ENCODE measurements around the gene TRMT13.

DNA sequence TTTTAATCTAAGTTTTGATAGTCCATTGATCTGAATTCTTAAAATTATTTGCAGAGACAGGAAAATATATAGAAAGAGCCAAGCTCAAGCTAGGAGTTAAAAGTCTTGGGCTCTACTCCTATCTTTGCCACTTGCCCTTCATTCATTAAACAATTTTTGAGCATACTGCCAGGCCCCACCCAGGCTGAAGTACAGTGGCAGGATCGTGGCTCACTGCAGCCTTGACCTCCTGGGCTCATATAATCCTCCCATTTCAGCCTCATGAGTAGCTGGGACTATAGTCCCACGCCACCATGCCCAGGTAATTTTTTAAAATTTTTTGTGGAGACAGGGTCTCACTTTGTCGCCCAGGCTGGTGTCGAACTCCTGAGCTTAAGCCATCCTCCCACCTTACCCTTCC, 8.2 kb downstream of the TRMT13 start:
- TF ChIP-seq, protein P1, sequence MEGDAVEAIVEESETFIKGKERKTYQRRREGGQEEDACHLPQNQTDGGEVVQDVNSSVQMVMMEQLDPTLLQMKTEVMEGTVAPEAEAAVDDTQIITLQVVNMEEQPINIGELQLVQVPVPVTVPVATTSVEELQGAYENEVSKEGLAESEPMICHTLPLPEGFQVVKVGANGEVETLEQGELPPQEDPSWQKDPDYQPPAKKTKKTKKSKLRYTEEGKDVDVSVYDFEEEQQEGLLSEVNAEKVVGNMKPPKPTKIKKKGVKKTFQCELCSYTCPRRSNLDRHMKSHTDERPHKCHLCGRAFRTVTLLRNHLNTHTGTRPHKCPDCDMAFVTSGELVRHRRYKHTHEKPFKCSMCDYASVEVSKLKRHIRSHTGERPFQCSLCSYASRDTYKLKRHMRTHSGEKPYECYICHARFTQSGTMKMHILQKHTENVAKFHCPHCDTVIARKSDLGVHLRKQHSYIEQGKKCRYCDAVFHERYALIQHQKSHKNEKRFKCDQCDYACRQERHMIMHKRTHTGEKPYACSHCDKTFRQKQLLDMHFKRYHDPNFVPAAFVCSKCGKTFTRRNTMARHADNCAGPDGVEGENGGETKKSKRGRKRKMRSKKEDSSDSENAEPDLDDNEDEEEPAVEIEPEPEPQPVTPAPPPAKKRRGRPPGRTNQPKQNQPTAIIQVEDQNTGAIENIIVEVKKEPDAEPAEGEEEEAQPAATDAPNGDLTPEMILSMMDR (IDR thresholded peaks at IDR 0.05): no peak
- no peak for TF ChIP-seq POLR2AphosphoS5 (IDR thresholded peaks at IDR 0.05; ENCODE audit: insufficient read depth in 1 of 2, low read depth in 1 of 2)
- TF ChIP-seq POLR2A (IDR thresholded peaks at IDR 0.05): no peak
